DMS114 treated with DMSO at 0.1 percent for 48 hours (cell line): ENCODE results near the gene TMEM219.

ENCODE experiments used
- DNase-seq: peaks from one replicate; lab custom pipeline; 2025; ENCODE audit not compliant: unreplicated experiment; lab: John Stamatoyannopoulos, UW

TMEM219 gene

DNA sequence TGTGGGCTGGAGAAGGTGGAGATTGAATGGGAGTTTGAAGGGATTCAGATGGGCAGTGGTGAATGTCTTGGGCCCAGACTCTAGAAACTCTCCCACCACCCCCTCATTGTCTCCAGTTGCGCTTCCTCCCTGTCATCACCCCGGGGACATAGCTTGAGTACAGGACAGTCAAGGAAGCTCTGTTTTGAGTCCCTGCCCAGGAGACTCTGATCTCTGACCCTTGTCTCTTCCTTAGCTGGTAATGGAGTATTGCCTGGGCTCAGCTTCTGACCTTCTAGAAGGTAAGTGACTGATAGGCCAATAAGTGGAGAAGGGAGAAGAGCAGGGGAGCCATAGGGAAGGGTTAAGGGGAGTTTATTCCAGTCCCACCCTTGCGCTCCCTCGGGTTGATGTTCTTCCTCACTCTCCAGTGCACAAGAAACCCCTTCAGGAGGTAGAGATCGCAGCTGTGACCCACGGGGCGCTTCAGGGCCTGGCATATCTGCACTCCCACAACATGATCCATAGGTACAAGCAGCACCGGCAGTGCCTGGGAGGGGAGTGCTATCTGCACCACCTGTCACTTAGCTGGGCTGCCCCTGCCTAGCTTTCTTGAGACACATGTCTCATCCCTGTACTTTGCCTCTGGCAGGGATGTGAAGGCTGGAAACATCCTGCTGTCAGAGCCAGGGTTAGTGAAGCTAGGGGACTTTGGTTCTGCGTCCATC lies 16.8 kb downstream of the TMEM219 start:
- DNase-seq = no peak

DNA sequence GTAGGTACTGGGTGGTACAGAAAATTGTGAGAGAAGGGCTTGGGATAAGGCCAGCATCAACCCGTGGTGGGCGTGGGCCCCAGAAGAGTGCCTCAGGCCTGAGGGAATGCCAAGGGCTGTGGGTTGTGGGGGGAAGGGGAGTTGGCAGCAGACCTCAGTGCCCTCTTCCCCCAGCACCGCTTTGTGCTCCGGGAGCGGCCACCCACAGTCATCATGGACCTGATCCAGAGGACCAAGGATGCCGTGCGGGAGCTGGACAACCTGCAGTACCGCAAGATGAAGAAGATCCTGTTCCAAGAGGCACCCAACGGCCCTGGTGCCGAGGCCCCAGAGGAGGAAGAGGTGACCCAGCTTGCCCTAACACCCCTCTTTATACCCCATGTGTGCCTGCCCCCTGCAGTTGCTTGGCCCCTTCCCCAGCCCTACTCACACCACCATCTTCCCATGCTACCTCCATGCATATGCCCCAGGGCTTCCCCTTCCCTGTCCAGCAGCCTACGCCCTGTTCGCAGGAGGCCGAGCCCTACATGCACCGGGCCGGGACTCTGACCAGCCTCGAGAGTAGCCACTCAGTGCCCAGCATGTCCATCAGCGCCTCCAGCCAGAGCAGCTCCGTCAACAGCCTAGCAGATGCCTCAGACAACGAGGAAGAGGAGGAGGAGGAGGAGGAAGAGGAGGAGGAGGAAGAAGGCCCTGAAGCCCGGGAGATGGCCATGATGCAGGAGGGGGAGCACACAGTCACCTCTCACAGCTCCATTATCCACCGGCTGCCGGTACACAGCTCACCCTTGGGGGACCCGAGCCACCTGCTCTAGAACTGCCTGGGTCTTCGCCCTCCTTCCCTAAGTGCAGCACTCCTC lies 20.9 kb downstream of the TMEM219 start:
- DNase-seq = no peak

DNA sequence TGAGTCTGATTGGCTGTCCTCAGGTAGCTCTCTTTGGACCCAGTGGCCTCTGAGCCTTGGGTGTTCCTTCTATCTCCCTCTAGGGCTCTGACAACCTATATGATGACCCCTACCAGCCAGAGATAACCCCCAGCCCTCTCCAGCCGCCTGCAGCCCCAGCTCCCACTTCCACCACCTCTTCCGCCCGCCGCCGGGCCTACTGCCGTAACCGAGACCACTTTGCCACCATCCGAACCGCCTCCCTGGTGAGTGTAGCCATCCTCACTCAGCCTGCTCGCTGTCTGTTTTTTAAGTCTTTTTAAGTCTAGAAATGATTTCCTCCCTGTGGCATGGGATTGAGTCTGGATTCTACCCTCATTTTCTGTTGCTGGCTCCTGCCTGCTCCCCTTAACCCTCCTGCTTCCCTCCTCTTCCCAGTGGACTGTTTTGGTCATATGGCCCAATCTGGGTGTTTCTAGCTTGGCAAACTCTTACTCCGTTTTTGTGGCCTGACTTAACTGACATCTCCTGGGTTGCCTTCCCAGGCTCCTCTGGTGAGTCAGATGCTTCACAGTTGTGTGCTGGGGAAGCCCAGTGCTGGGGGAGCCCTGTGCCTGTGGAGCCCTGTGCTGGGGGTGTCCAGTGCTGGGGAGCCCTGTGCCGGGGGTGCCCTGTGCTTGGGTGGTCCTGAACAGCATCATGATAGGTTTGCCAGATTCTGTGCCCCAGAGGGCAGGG lies 21.7 kb downstream of the TMEM219 start:
- DNase-seq = no peak

DNA sequence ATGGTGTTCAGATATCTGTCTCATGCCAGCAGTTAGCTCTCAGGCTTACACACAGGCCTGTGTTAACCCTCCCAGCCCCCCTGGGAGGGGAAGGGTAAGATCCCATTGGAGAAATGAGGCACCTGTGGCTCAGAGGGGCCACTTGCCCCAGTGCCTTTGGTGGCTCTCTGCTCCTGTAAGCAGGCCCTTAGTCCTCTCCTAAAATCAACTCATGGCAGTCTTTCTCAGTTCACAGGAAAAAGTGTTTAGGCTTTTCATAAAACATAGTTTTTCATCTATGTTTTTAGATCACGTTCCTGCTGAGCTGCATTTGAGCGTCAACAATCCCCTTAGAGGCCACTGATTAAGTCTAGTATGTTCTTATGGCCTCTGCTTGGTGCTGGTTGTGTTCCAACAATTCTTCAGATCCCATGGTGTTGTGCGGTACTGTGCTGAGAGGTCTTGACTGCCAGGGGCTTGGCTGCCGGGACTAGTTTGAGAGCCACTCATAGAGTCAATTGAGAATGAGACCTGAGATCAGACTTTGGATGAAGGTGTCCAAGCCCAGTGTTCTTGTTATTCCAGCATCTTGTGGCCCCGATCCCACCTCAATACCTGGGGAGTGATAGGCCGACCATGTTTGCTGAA lies 22.4 kb downstream of the TMEM219 start:
- no peak for DNase-seq

DNA sequence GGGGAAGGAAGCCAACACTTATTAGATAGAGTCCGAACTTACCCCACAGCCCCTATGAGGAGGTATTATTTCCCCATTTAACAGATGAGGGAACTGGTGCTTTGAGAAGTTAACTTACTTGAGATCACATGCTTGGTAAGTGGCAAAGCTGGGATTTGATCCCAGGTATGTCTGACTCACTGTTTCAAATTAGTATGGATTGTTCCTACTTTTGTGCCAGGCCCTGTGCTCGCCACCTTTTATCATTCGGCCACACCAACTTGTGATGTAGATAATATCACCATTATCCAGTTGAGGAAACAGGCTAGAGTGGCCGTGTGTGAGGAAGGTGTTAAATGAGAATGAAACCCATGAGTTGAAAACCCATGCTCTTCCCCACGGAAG lies 22.9 kb downstream of the TMEM219 start:
- no peak for DNase-seq

DNA sequence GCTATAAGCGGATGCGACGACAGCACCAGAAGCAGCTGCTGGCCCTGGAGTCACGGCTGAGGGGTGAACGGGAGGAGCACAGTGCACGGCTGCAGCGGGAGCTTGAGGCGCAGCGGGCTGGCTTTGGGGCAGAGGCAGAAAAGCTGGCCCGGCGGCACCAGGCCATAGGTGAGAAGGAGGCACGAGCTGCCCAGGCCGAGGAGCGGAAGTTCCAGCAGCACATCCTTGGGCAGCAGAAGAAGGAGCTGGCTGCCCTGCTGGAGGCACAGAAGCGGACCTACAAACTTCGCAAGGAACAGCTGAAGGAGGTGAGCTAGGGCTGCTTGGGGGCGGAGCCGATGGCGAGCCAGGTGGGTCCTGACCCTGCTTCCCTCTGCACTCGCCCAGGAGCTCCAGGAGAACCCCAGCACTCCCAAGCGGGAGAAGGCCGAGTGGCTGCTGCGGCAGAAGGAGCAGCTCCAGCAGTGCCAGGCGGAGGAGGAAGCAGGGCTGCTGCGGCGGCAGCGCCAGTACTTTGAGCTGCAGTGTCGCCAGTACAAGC lies 23.5 kb downstream of the TMEM219 start:
- DNase-seq = no peak

DNA sequence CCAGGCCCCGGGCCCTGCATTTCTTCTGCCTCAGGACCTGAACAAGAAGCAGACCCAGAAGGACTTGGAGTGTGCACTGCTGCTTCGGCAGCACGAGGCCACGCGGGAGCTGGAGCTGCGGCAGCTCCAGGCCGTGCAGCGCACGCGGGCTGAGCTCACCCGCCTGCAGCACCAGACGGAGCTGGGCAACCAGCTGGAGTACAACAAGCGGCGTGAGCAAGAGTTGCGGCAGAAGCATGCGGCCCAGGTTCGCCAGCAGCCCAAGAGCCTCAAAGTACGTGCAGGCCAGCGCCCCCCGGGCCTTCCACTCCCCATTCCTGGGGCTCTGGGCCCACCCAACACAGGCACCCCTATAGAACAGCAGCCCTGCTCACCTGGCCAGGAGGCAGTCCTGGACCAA lies 24.4 kb downstream of the TMEM219 start:
- DNase-seq = no peak

DNA sequence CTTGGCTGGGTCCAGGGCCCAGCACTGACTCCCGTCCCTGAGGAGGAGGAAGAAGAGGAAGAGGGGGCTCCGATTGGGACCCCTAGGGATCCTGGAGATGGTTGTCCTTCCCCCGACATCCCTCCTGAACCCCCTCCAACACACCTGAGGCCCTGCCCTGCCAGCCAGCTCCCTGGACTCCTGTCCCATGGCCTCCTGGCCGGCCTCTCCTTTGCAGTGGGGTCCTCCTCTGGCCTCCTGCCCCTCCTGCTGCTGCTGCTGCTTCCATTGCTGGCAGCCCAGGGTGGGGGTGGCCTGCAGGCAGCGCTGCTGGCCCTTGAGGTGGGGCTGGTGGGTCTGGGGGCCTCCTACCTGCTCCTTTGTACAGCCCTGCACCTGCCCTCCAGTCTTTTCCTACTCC lies 25.1 kb downstream of the TMEM219 start:
- DNase-seq = no peak

DNA sequence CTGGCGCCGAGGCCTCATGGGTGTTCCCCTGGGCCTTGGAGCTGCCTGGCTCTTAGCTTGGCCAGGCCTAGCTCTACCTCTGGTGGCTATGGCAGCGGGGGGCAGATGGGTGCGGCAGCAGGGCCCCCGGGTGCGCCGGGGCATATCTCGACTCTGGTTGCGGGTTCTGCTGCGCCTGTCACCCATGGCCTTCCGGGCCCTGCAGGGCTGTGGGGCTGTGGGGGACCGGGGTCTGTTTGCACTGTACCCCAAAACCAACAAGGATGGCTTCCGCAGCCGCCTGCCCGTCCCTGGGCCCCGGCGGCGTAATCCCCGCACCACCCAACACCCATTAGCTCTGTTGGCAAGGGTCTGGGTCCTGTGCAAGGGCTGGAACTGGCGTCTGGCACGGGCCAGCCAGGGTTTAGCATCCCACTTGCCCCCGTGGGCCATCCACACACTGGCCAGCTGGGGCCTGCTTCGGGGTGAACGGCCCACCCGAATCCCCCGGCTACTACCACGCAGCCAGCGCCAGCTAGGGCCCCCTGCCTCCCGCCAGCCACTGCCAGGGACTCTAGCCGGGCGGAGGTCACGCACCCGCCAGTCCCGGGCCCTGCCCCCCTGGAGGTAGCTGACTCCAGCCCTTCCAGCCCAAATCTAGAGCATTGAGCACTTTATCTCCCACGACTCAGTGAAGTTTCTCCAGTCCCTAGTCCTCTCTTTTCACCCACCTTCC lies 25.6 kb downstream of the TMEM219 start:
- no peak for DNase-seq

DNA sequence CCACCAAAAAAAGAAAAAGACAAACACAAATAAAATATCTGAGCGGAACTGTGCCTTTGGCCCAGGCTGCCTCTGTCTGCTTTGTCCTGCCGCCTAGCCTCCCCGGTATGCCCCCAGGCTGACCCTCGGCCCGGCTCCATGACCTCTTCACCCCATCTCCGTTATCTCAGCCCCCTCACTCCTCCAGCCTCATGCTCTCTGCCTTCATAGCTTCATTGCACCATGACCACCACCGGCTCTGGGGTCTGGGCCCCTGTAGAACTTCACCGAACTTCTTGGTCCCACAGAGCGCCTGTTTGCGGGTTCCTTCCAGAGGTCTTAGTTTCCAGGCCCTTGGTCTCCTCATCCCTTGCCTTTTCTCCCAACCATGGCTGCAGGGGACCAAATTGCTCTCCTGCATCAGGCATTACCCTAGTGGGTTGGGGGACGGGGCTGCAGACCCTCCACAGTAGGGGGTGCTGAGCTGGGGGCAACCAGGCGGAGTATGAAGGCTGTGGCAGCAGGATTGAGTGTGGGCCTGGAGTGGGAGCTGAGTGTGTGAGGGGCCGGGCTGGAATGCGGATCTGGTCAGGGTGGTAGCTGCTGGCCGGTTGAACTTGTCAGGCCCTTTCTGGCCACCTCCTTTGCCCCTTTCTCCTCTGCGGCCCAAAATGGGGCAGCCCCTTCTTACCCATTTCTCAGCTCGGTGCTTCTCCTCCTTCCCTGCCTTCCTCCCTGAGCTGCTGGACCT lies 26.6 kb downstream of the TMEM219 start:
- DNase-seq = no peak

DNA sequence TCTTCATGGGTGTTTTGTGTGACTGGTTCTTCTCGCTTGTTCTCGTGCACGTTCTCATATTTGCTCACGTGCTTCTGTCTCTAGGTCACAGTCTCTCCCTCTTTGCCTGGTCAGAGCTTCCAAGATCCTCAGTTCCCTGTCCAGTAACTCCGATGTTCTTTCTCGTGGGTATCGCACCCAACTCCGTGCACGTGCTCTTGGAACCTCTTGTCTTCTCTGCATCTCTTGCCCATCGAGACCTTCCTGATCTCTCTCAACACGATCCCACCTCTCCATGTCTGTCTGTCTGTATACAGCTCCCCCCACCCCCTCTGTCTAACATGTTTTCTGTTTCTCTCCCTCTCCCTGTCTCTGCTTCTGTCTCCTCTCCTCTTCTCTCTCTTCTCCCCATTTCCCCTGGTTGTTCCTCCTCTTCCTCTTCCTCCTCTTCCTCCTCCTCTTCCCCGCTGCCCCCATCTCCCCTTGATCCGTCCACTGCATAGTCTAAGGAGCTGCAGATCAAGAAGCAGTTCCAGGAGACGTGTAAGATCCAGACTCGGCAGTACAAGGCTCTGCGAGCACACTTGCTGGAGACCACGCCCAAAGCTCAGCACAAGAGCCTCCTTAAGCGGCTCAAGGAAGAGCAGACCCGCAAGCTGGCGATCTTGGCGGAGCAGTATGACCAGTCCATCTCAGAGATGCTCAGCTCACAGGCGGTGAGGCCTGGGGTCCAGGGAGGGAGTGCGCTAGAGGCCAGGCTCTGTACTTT lies 27.4 kb downstream of the TMEM219 start:
- DNase-seq = no peak

DNA sequence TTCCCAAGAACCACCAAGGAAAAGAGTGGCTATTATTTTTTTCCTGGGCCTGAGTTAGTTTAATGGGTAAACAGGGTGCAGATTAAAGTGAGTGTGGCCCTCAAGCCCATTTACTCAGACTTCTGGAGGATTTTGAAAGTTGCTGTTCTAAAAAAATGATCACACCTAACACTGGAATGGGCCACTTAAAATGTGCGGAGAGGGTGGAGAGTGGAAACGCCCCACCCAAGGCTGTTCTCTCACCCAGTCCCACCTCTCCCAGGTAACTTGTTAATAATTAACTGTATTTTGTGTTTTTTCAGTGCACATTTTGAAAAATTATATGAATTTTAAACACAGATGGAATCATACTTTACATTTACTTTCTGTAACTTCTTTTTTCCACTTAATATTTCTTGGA lies 28.2 kb downstream of the TMEM219 start:
- no peak for DNase-seq

DNA sequence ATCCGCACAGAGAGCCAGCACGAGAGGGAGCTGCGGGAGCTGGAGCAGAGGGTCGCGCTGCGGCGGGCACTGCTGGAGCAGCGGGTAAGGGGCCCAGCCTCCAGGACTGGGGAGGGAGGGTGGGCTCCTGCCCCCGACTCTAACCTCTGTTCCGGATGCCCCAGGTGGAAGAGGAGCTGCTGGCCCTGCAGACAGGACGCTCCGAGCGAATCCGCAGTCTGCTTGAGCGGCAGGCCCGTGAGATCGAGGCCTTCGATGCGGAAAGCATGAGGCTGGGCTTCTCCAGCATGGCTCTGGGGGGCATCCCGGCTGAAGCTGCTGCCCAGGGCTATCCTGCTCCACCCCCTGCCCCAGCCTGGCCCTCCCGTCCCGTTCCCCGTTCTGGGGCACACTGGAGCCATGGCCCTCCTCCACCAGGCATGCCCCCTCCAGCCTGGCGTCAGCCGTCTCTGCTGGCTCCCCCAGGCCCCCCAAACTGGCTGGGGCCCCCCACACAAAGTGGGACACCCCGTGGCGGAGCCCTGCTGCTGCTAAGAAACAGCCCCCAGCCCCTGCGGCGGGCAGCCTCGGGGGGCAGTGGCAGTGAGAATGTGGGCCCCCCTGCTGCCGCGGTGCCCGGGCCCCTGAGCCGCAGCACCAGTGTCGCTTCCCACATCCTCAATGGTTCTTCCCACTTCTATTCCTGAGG lies 29.1 kb downstream of the TMEM219 start:
- DNase-seq = no peak

DNA sequence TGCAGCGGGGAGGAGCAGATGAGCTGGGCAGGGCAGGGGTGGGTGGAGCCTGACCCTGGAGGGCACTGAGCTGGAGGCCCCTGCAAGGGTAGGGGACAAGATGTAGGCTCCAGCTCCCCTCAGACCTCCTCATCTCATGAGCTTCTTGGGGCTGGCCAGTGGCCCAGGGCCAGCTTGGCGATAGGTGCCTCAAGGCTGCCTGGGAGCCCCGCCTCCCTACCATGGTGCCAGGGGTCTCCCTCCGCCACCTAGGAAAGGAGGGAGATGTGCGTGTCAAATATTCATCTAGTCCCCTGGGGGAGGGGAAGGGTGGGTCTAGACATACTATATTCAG lies 29.7 kb downstream of the TMEM219 start:
- DNase-seq = no peak

DNA sequence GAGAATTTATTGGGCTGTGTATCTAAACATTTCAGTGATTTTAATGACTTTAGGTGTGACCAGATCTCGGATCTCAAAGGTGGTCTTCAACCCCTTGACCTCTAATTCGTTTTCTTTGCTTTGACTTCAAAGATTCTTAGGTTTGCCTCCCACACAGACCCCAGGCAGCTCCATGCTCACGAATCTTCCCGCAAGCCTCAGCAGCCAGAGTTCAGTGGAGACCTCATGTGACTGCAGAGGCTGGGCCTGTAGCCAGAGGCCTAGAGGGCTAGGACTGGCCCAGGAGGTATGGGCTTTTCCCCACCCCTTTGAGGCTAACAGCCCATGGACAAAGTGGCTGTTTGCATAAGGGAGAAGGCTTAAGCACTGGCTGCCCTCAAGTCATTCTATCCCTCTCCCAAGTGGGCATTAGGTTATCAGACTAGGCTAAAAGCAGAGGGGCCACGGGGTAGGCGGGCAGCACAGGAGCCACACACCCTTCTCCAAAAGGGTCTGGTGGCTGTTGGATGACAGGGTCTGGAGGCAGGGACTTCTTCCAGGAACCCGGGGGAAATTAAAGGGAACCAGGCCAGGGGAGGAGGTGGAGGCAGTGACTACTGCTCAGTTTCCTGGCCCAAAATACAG lies 30.6 kb downstream of the TMEM219 start:
- no peak for DNase-seq

DNA sequence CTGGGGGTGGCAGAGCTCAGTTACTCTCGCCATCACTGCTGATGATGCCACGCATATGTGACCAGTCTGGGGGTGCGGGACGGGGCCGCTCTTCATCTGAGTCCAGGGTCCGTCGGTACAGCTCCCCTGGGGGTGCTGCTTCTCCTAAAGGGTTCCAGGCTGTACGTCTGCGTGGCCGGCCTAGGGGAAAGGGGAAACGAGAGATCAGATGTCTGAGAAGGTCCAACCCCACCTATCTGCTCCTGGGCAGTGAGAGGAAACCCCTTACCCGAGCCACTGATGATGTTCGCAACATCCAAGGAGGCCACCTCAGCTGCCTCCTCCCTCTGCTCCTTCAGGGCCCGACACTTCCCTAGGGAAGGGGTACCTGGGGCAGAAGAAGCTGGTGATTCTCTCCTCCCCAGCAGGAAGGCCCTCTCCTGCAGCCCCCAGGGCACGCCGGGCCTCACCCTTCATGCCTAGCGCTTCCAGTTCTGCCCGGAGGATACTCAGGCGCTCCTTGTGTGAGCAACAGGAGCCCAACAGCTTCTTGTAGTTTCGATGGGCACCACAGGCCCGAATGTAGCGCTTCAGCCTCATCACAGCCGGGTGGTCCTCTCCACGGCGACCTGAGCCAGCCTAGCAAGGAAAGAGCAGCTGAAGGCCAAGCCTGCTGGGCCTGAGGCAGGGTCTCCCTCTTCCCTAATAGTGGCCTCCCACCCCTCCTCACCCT lies 31.5 kb downstream of the TMEM219 start:
- DNase-seq = no peak

DNA sequence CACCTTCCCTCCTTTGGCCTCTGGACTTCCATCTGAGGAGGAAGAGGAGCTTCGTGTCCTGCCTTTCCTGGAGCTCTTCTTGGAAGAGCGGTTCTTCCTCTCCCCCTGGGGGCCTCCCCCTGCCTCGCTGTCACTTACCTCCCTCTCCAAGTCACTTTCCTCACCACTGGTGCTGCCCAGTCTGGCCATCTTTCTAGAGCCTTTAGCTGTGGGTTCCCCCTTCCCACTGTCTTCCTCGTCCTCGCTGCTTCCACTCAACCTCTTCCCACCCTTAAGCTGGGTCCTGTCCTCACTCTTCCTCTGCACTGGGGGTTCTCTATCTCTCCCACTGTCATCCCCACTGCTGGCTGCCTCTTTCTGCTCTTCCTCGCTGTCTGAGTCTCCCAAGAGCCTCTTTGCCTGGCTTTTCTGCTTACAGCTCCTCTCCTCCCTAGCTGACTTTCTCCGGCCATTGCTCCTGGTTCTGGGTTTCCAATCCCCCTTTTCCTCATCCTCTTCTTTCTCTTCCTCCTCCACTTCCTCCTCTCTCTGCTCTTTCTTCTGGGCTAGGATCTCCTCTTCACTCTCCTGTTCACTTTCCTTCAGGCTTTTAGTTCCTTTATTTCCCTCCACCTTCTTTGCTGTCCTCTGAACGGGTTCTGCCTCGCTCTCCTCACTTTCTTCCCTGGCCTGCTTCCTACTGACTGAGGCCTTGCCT lies 32.2 kb downstream of the TMEM219 start:
- DNase-seq = no peak
